GM12878 (cell line): ENCODE results near the gene PPFIBP1. TPM values are rescaled to one million over a fixed set of nuclear protein-coding genes. Genes with fewer than 3 reads are reported as not detected.

Experiments
- ATAC-seq: fragments of 200-7000 bp; cut with Tn5 transposase; 3 replicates; pipeline ENCODE4 v1.9.1; 2020; ENCODE audit warnings: mild to moderate bottlenecking, moderate library complexity
- BruUV-seq: library from RNA; stranded (reverse); fragments of 400-500 nt; replicated peaks from 2 replicates; lab custom pipeline; 2021; lab: Mats Ljungman, UMichigan
- CTCF ChIA-PET: fragments of 300-600 bp; sonication (Branson Sonifier 250); formaldehyde crosslinking; extraction: SDS; loops from one replicate; lab custom pipeline; 2021; ENCODE audit warnings: inconsistent platforms; lab: Yijun Ruan, JAX
- POLR2A ChIA-PET: fragments of 350-600 bp; formaldehyde crosslinking; extraction: SDS; loops from one replicate; lab custom pipeline; 2021; ENCODE audit warnings: inconsistent platforms; lab: Charles Lee
- RAD21 ChIA-PET: fragments of 300-600 bp; sonication (Branson Sonifier 250); formaldehyde crosslinking; loops from one replicate; lab custom pipeline; 2023; ENCODE audit warnings: antibody characterized with exemption; ENCODE audit not compliant: unreplicated experiment; lab: Charles Lee
- SMC1A ChIA-PET: fragments of 300-600 bp; sonication (Branson Sonifier 250); formaldehyde crosslinking; loops from one replicate; lab custom pipeline; 2023; ENCODE audit not compliant: unreplicated experiment, uncharacterized antibody; lab: Charles Lee
- DNase-seq: peaks from one replicate; pipeline ENCODE4 v3.0.0-alpha.2; 2011; ENCODE audit warnings: low read depth, low spot score
- FAIRE-seq: peaks from 3 replicates; lab custom pipeline; 2011; peaks lifted over from hg19 to GRCh38; lab: Jason Lieb, UNC
- H2AFZ ChIP-seq: 2 replicates; pipeline ENCODE4 v1.6.0; 2011; ENCODE audit warnings: low read depth, low read length, control low read depth; ENCODE audit not compliant: control insufficient read depth
- H3K27ac ChIP-seq: 2 replicates; pipeline ENCODE4 v1.5.1; 2011; ENCODE audit warnings: control low read depth; ENCODE audit not compliant: control insufficient read depth, insufficient read depth
- H3K27me3 ChIP-seq, 2 experiments: replicated peaks in 1 of 2; 2 replicates each; pipeline versions ENCODE4 v1.6.0 to v1.6.1; 2011; ENCODE audit warnings: low read length in 1 of 2; ENCODE audit not compliant: control insufficient read depth in 2 of 2, insufficient read depth in 2 of 2
- H3K36me3 ChIP-seq, 2 experiments: 2 replicates each; pipeline ENCODE4 v1.5.1; 2011; ENCODE audit warnings: low read length in 1 of 2; ENCODE audit not compliant: control insufficient read depth in 2 of 2, insufficient read depth in 2 of 2
- H3K4me1 ChIP-seq: 2 replicates; pipeline ENCODE4 v1.6.1; 2011; ENCODE audit warnings: mild to moderate bottlenecking, low read length, moderate library complexity, mixed read lengths; ENCODE audit not compliant: control insufficient read depth, insufficient read depth
- H3K4me2 ChIP-seq: 2 replicates; pipeline ENCODE4 v1.6.0; 2011; ENCODE audit warnings: control low read depth; ENCODE audit not compliant: control insufficient read depth, insufficient read depth
- H3K4me3 ChIP-seq: fragments of 200-600 bp; sonication (generic); 2 replicates; pipeline ENCODE4 v1.5.1; 2016
- H3K79me2 ChIP-seq: 2 replicates; pipeline ENCODE4 v1.6.0; 2011; ENCODE audit warnings: low read length; ENCODE audit not compliant: control insufficient read depth, insufficient read depth
- H3K9ac ChIP-seq: 2 replicates; pipeline ENCODE4 v1.8.0; 2011; ENCODE audit warnings: low read length, control low read depth, mixed read lengths; ENCODE audit not compliant: control insufficient read depth, insufficient read depth
- H3K9me3 ChIP-seq: replicated peaks from 3 replicates; pipeline ENCODE4 v1.5.1; 2011; ENCODE audit warnings: mild to moderate bottlenecking, low read length; ENCODE audit not compliant: control insufficient read depth, insufficient read depth
- H4K20me1 ChIP-seq: 2 replicates; pipeline ENCODE4 v1.6.0; 2011; ENCODE audit not compliant: control insufficient read depth, insufficient read depth
- BHLHE40 ChIP-seq, 2 experiments: fragments of 450-650 bp in 1 of 2; IDR thresholded peaks; 2 replicates each; pipeline ENCODE4 v1.6.1; 2011 to 2017; ENCODE audit warnings: low read depth in 2 of 2, borderline replicate concordance in 1 of 2, improper control_type of control experiment in 1 of 2, low read length in 1 of 2, mild to moderate bottlenecking in 1 of 2
- CEBPB ChIP-seq, 2 experiments: fragments of 150-350 bp in 1 of 2; IDR thresholded peaks; 2 replicates each; pipeline ENCODE4 v1.6.1; 2012 to 2014; ENCODE audit warnings: low read depth in 2 of 2, low read length in 2 of 2, borderline replicate concordance in 1 of 2, inconsistent platforms in 1 of 2
- DPF2 ChIP-seq: fragments of 450-650 bp; IDR thresholded peaks from 2 replicates; pipeline ENCODE4 v1.6.1; 2017; ENCODE audit warnings: mild to moderate bottlenecking
- EP300 ChIP-seq, 2 experiments: fragments of 150-350 bp in 1 of 2; IDR thresholded peaks; 2 replicates each; pipeline ENCODE4 v1.6.1; 2011 to 2012; ENCODE audit warnings: low read depth in 2 of 2, low read length in 2 of 2, borderline replicate concordance in 1 of 2, improper control_type of control experiment in 1 of 2, inconsistent platforms in 1 of 2; ENCODE audit not compliant: control insufficient read depth in 1 of 2
- GATAD2B ChIP-seq: fragments of 450-650 bp; conservative IDR thresholded peaks from 2 replicates; pipeline ENCODE4 v1.6.1; 2017; ENCODE audit warnings: low read depth, mild to moderate bottlenecking, moderate library complexity
- IRF5 ChIP-seq: fragments of 450-650 bp; IDR thresholded peaks from 2 replicates; pipeline ENCODE4 v1.6.1; 2017; ENCODE audit warnings: borderline replicate concordance
- NFXL1 ChIP-seq: fragments of 450-650 bp; IDR thresholded peaks from 2 replicates; pipeline ENCODE4 v1.6.1; 2017; ENCODE audit warnings: antibody characterized with exemption, mild to moderate bottlenecking, borderline replicate concordance
- NR2C1 ChIP-seq: fragments of 450-650 bp; IDR thresholded peaks from 2 replicates; pipeline ENCODE4 v1.6.1; 2017; ENCODE audit warnings: antibody characterized with exemption, mild to moderate bottlenecking, moderate library complexity
- PBX3 ChIP-seq: IDR thresholded peaks from 2 replicates; pipeline ENCODE4 v1.6.1; 2011; ENCODE audit warnings: mild to moderate bottlenecking, low read depth, low read length, moderate library complexity; ENCODE audit not compliant: insufficient replicate concordance
- PRDM15 ChIP-seq: fragments of 450-650 bp; formaldehyde crosslinking; IDR thresholded peaks from 2 replicates; pipeline ENCODE4 v1.4.0; 2020; ENCODE audit warnings: mild to moderate bottlenecking, moderate library complexity
- SMAD1 ChIP-seq: fragments of 450-650 bp; IDR thresholded peaks from 2 replicates; pipeline ENCODE4 v1.6.1; 2018; ENCODE audit warnings: mild to moderate bottlenecking, low read depth; ENCODE audit not compliant: partially characterized antibody
- USF2 ChIP-seq: IDR thresholded peaks from 2 replicates; pipeline ENCODE4 v1.6.1; 2011; ENCODE audit warnings: low read depth, low read length, improper control_type of control experiment, borderline replicate concordance
- YBX1 ChIP-seq: fragments of 450-650 bp; IDR thresholded peaks from 2 replicates; pipeline ENCODE4 v1.6.1; 2016; ENCODE audit warnings: antibody characterized with exemption
- ZNF622 ChIP-seq: fragments of 450-650 bp; IDR thresholded peaks from 2 replicates; pipeline ENCODE4 v1.6.1; 2017; ENCODE audit warnings: mild to moderate bottlenecking, inconsistent platforms
- ZSCAN29 ChIP-seq: fragments of 450-650 bp; IDR thresholded peaks from 2 replicates; pipeline ENCODE4 v1.6.1; 2017; ENCODE audit warnings: mild to moderate bottlenecking, moderate library complexity
- whole genome bisulfite sequencing: methylation state at CpG from one replicate; pipeline ENCODE4 v1.1.6; 2016; ENCODE audit warnings: low lambda C conversion rate; ENCODE audit not compliant: insufficient replicate concordance, insufficient coverage; ENCODE audit errors: missing lambda C conversion rate; 5-methylcytosine and 5-hydroxymethylcytosine counted together
- in situ Hi-C: fragments of 300-500 bp; cut with MboI; formaldehyde crosslinking; loops from 9 replicates; pipeline ENCODE4 v1.14.3; 2018; ENCODE audit warnings: mixed read lengths
- intact Hi-C: fragments of 100-400 bp; cut with micrococcal nuclease; formaldehyde crosslinking; loops from one replicate; pipeline ENCODE4 v1.14.2; 2022; ENCODE audit not compliant: unreplicated experiment
- polyA plus RNA-seq, 11 experiments: library from polyadenylated mRNA; depleted of rRNA in 4 of 11; unstranded in 6 of 11; stranded (reverse) in 5 of 11; fragments of >200 nt; fragmentation: Nextera tagmentation in 4 of 11; fragmentation: Illumina TruSeq in 1 of 11; extraction: Ambion mirVana in 4 of 11; extraction: Trizol in 1 of 11; gene quantifications; 1 replicate in 1 of 11; 2 replicates in 10 of 11; pipeline versions ENCODE4 v1.2.1 to v1.2.3, GENCODE V29; 2011 to 2016; ENCODE audit warnings: inconsistent platforms in 2 of 11, missing spikeins in 2 of 11, low read depth in 1 of 11
- total RNA-seq, 4 experiments: library from RNA; depleted of rRNA in 3 of 4; stranded (reverse); fragments of >200 nt in 3 of 4; fragmentation: Illumina TruSeq in 1 of 4; extraction: Trizol in 1 of 4; gene quantifications; 2 replicates each; pipeline versions ENCODE4 v1.2.1 to v1.2.3, GENCODE V29; 2013 to 2021

PPFIBP1 gene
- total and polyA plus RNA-seq, 10 of the 15 experiments (the other 5 are each of a cell fraction or from before 2014, with no cell fraction given) = 0.47 to 7.8 (median 3.6) TPM

GRCh38 chr12:27531896-27532295 lies 7.9 kb downstream of the PPFIBP1 start:
- Histone ChIP-seq H4K20me1 (no peaks in the 10 kb centered on the region), H3K27me3 (no peaks in the 10 kb centered on the region), H3K9ac (no peak overlapping the region), H3K4me2 (no peak overlapping the region), H3K36me3 (no peaks in the 10 kb centered on the region), H3K79me2 (peaks cover 39% of the 10 kb centered on the region), H3K4me3 (no peak overlapping the region), H3K9me3 (no peaks in the 10 kb centered on the region; the same call in 1 of the 3 replicates), H3K4me1 (peaks cover 48% of the 10 kb centered on the region), H3K27ac (no peak overlapping the region), H2AFZ (no peak overlapping the region)
- in situ Hi-C loops (no loop called here), intact Hi-C loops (loop anchor here (5.0 kb wide), 1 partner anchor 170 kb away; no protein-coding TSS in a partner anchor)
- SMC1A ChIA-PET = interaction anchor here (1.1 to 2.3 kb wide), 2 partner anchors 9 to 121 kb away, joined by 3 to 10 read pairs; no protein-coding TSS in a partner anchor
- no peak for DNase-seq
- WGBS = 97% methylated on average over 4 of the region's 4 CpGs
- no peak for ATAC-seq
- CTCF ChIA-PET = interaction anchor here (0.6 to 2.6 kb wide), 6 partner anchors 21 to 648 kb away, joined by 3 to 6 read pairs (median 5); no protein-coding TSS in a partner anchor
- POLR2A ChIA-PET = interaction anchor here (0.9 kb wide), 1 partner anchor 8 kb away, joined by 3 read pairs; no protein-coding TSS in a partner anchor
- no TSS peak for BruUV-seq
- RAD21 ChIA-PET = no interaction called here
- FAIRE-seq = no peak
- TF ChIP-seq CEBPB (IDR thresholded peaks at IDR 0.05; ENCODE audit: borderline replicate concordance in 1 of 2, low read depth in 2 of 2, low read length in 2 of 2) = no peak
- no peak for TF ChIP-seq BHLHE40 (IDR thresholded peaks at IDR 0.05; ENCODE audit: borderline replicate concordance in 1 of 2, low read depth in 2 of 2, low read length in 1 of 2)
- TF ChIP-seq DPF2 = no peak
- TF ChIP-seq GATAD2B = no peak
- no peak for TF ChIP-seq ZSCAN29
- TF ChIP-seq ZNF622 = no peak
- no peak for TF ChIP-seq EP300 (IDR thresholded peaks at IDR 0.05; ENCODE audit: borderline replicate concordance in 1 of 2, control insufficient read depth in 1 of 2, low read depth in 2 of 2, low read length in 2 of 2)
- TF ChIP-seq PRDM15 (CRISPR knock-in tag) = no peak
- TF ChIP-seq NR2C1 = no peak
- TF ChIP-seq NFXL1 = no peak
- TF ChIP-seq YBX1 = no peak
- TF ChIP-seq SMAD1 = no peak
- TF ChIP-seq USF2 = no peak
- no peak for TF ChIP-seq PBX3
- no peak for TF ChIP-seq IRF5
